H1 (cell line): ENCODE results near the gene COL6A1. TPM values are rescaled to one million over a fixed set of nuclear protein-coding genes. Genes with fewer than 3 reads are reported as not detected.

Experiments used
- CTCF ChIA-PET: fragments of 300-600 bp; sonication (Branson Sonifier 250); formaldehyde crosslinking; loops from one replicate; lab custom pipeline; 2021; ENCODE audit not compliant: partially characterized antibody; lab: Charles Lee
- POLR2A ChIA-PET: fragments of 300-600 bp; sonication (Branson Sonifier 250); formaldehyde crosslinking; loops from one replicate; lab custom pipeline; 2021; ENCODE audit warnings: inconsistent platforms; ENCODE audit not compliant: partially characterized antibody; lab: Charles Lee
- DNase-seq, 2 experiments: peaks; one replicate each; pipeline versions ENCODE4 v3.0.0 to v3.0.0-alpha.2; 2010 to 2022; ENCODE audit warnings: low spot score in 2 of 2, low read depth in 1 of 2, mixed read lengths in 1 of 2
- FAIRE-seq: peaks from 2 replicates; lab custom pipeline; 2011; peaks lifted over from hg19 to GRCh38; lab: Jason Lieb, UNC
- H2AFZ ChIP-seq: 2 replicates; pipeline ENCODE4 v1.8.1; 2012; ENCODE audit warnings: low read length, inconsistent platforms
- H2AK5ac ChIP-seq: 2 replicates; pipeline ENCODE4 v1.6.1; 2013; ENCODE audit warnings: low read depth, low read length
- H2BK120ac ChIP-seq: replicated peaks from 2 replicates; pipeline ENCODE3; 2013; ENCODE audit warnings: low read depth, low read length, inconsistent platforms
- H2BK12ac ChIP-seq: 2 replicates; pipeline ENCODE4 v1.6.1; 2013; ENCODE audit warnings: low read depth, low read length
- H2BK15ac ChIP-seq: 2 replicates; pipeline ENCODE4 v1.6.1; 2013; ENCODE audit warnings: low read length
- H2BK20ac ChIP-seq: 2 replicates; pipeline ENCODE4 v1.6.1; 2013; ENCODE audit warnings: low read length
- H2BK5ac ChIP-seq: 2 replicates; pipeline ENCODE4 v1.6.1; 2013; ENCODE audit warnings: low read depth, low read length
- H3K14ac ChIP-seq: 2 replicates; pipeline ENCODE4 v1.6.1; 2013; ENCODE audit warnings: inconsistent platforms; ENCODE audit not compliant: insufficient read length
- H3K18ac ChIP-seq: 2 replicates; pipeline ENCODE4 v1.6.1; 2013; ENCODE audit warnings: low read length; ENCODE audit errors: extremely low read depth
- H3K23ac ChIP-seq: 2 replicates; pipeline ENCODE4 v1.6.1; 2013; ENCODE audit warnings: inconsistent platforms; ENCODE audit not compliant: insufficient read length
- H3K23me2 ChIP-seq: 2 replicates; pipeline ENCODE4 v1.6.1; 2013; ENCODE audit warnings: low read depth, low read length
- H3K27ac ChIP-seq: 2 replicates; pipeline ENCODE4 v1.6.1; 2011; ENCODE audit warnings: low read depth, low read length, inconsistent platforms
- H3K27me3 ChIP-seq, 4 experiments: replicated peaks in 1 of 4; 1 replicate in 1 of 4; 2 replicates in 3 of 4; pipeline versions ENCODE4 v1.6.1 to v1.8.1; 2011 to 2013; ENCODE audit warnings: low read length in 3 of 4, mild to moderate bottlenecking in 3 of 4, inconsistent platforms in 2 of 4, mixed read lengths in 2 of 4, moderate library complexity in 1 of 4; ENCODE audit not compliant: control insufficient read depth in 3 of 4, insufficient read depth in 3 of 4; ENCODE audit errors: extremely low read depth in 1 of 4
- H3K36me3 ChIP-seq, 4 experiments: 2 replicates each; pipeline versions ENCODE4 v1.6.1 to v1.8.1; 2011 to 2013; ENCODE audit warnings: mild to moderate bottlenecking in 4 of 4, low read length in 3 of 4, moderate library complexity in 2 of 4, control low read depth in 1 of 4, inconsistent platforms in 1 of 4; ENCODE audit not compliant: insufficient read depth in 4 of 4, control insufficient read depth in 2 of 4
- H3K4ac ChIP-seq: replicated peaks from 2 replicates; pipeline ENCODE3; 2013; ENCODE audit warnings: low read length, low read depth, mixed read lengths, inconsistent platforms; ENCODE audit not compliant: insufficient read length
- H3K4me1 ChIP-seq, 4 experiments: replicated peaks in 1 of 4; 1 replicate in 1 of 4; 2 replicates in 3 of 4; pipeline versions ENCODE4 v1.6.1 to v1.8.1; 2011 to 2013; ENCODE audit warnings: low read length in 3 of 4, inconsistent platforms in 2 of 4, mixed read lengths in 1 of 4; ENCODE audit not compliant: insufficient read depth in 4 of 4, control insufficient read depth in 3 of 4
- H3K4me2 ChIP-seq, 2 experiments: 2 replicates each; pipeline versions ENCODE4 v1.6.1 to v1.8.1; 2011 to 2013; ENCODE audit warnings: low read depth in 2 of 2, low read length in 2 of 2, control low read depth in 1 of 2, inconsistent platforms in 1 of 2, mild to moderate bottlenecking in 1 of 2; ENCODE audit not compliant: insufficient read depth in 1 of 2
- H3K4me3 ChIP-seq, 4 experiments: fragments of 200-600, 300-600 bp in 1 of 4; sonication (generic), shearing (Covaris generic), sonication (Bioruptor Twin) in 1 of 4; 2 replicates each; pipeline versions ENCODE4 v1.5.1 to v1.8.1; 2011 to 2016; ENCODE audit warnings: low read length in 4 of 4, low read depth in 3 of 4, control low read depth in 2 of 4, inconsistent platforms in 2 of 4, mild to moderate bottlenecking in 2 of 4, mixed read lengths in 1 of 4, moderate library complexity in 1 of 4; ENCODE audit not compliant: insufficient read depth in 2 of 4; ENCODE audit errors: extremely low read depth in 1 of 4
- H3K56ac ChIP-seq: replicated peaks from 2 replicates; pipeline ENCODE3; 2013; ENCODE audit warnings: low read depth, mild to moderate bottlenecking, mixed read lengths, low read length, inconsistent platforms; ENCODE audit not compliant: insufficient read length
- H3K79me1 ChIP-seq: 2 replicates; pipeline ENCODE4 v1.6.1; 2013; ENCODE audit warnings: low read depth, low read length, control low read depth
- H3K79me2 ChIP-seq, 2 experiments: 2 replicates each; pipeline versions ENCODE4 v1.6.1 to v1.8.1; 2012 to 2013; ENCODE audit warnings: low read length in 2 of 2, mild to moderate bottlenecking in 2 of 2, inconsistent platforms in 1 of 2; ENCODE audit not compliant: insufficient read depth in 2 of 2, control insufficient read depth in 1 of 2
- H3K9ac ChIP-seq, 4 experiments: replicated peaks in 1 of 4; 1 replicate in 1 of 4; 2 replicates in 3 of 4; pipeline versions ENCODE4 v1.6.1 to v1.8.1; 2011 to 2013; ENCODE audit warnings: low read depth in 3 of 4, low read length in 3 of 4, control low read depth in 2 of 4, mild to moderate bottlenecking in 2 of 4, moderate library complexity in 2 of 4, inconsistent platforms in 1 of 4; ENCODE audit errors: extremely low read depth in 1 of 4
- H3K9me3 ChIP-seq, 2 experiments: 2 replicates each; pipeline versions ENCODE4 v1.6.1 to v1.8.1; 2012 to 2013; ENCODE audit warnings: mild to moderate bottlenecking in 2 of 2, moderate library complexity in 2 of 2, control low read depth in 1 of 2, inconsistent platforms in 1 of 2, low read depth in 1 of 2, low read length in 1 of 2, mixed read lengths in 1 of 2; ENCODE audit not compliant: insufficient read depth in 2 of 2
- H4K20me1 ChIP-seq, 2 experiments: replicated peaks in 1 of 2; 2 replicates each; pipeline versions ENCODE3 to v1.8.1; 2011 to 2013; ENCODE audit warnings: inconsistent platforms in 2 of 2, low read length in 2 of 2, mild to moderate bottlenecking in 1 of 2; ENCODE audit not compliant: insufficient read depth in 2 of 2, control insufficient read depth in 1 of 2
- H4K5ac ChIP-seq: 2 replicates; pipeline ENCODE4 v1.6.1; 2013; ENCODE audit warnings: low read length, low read depth, mixed read lengths, inconsistent platforms; ENCODE audit not compliant: insufficient read length
- H4K8ac ChIP-seq: 2 replicates; pipeline ENCODE4 v1.8.0; 2013; ENCODE audit warnings: mild to moderate bottlenecking, moderate library complexity, low read length, inconsistent platforms; ENCODE audit not compliant: insufficient read depth; ENCODE audit errors: extremely low read depth
- H4K91ac ChIP-seq: replicated peaks from 2 replicates; pipeline ENCODE3; 2013; ENCODE audit warnings: low read length, mixed read lengths, inconsistent platforms; ENCODE audit not compliant: insufficient read length
- KDM4A ChIP-seq: IDR thresholded peaks from one replicate; pipeline ENCODE4 v1.7.1; 2012; ENCODE audit warnings: low read depth, mild to moderate bottlenecking, moderate library complexity, low read length, inconsistent platforms; ENCODE audit not compliant: severe bottlenecking
- TAF1 ChIP-seq: IDR thresholded peaks from 2 replicates; pipeline ENCODE4 v1.6.1; 2011; ENCODE audit warnings: mild to moderate bottlenecking, low read depth, low read length
- YY1 ChIP-seq: IDR thresholded peaks from 2 replicates; pipeline ENCODE4 v1.6.1; 2011; ENCODE audit warnings: low read depth, mild to moderate bottlenecking, low read length
- whole genome bisulfite sequencing, 2 experiments: shearing (Covaris generic) in 1 of 2; methylation state at CpG; one replicate each; pipeline versions ENCODE4 v1.1.6 to v1.1.7; 2013 to 2015; ENCODE audit warnings: low lambda C conversion rate in 2 of 2, mixed read lengths in 2 of 2, inconsistent platforms in 1 of 2, low coverage in 1 of 2, missing lambda C conversion rate in 1 of 2; ENCODE audit not compliant: insufficient replicate concordance in 2 of 2, insufficient coverage in 1 of 2, insufficient read length in 1 of 2; ENCODE audit errors: extremely low coverage in 1 of 2, missing lambda C conversion rate in 1 of 2; 5-methylcytosine and 5-hydroxymethylcytosine counted together
- polyA plus RNA-seq, 7 experiments: library from polyadenylated mRNA; depleted of rRNA in 3 of 7; stranded (reverse) in 5 of 7; unstranded in 2 of 7; fragments of >200 nt in 5 of 7; fragments of 200-250 nt in 2 of 7; gene quantifications; 1 replicate in 5 of 7; 2 replicates in 1 of 7; 4 replicates in 1 of 7; pipeline versions ENCODE4 v1.2.1 to v1.2.3, GENCODE V29; 2011 to 2013; ENCODE audit warnings: missing spikeins in 2 of 7, mixed read lengths in 2 of 7
- total RNA-seq: library from RNA; stranded (reverse); fragmentation: NEBNext Ultra II Directional; extraction: Animal tissue kit (Norgen Biotek cat#: 25700); gene quantifications from 2 replicates; pipeline ENCODE4 v1.2.1, GENCODE V29; 2021

Gene COL6A1
- total and polyA plus RNA-seq, 2 of the 8 experiments (the other 6 are each of a cell fraction or from before 2014, with no cell fraction given): 100 to 115 TPM

DNA sequence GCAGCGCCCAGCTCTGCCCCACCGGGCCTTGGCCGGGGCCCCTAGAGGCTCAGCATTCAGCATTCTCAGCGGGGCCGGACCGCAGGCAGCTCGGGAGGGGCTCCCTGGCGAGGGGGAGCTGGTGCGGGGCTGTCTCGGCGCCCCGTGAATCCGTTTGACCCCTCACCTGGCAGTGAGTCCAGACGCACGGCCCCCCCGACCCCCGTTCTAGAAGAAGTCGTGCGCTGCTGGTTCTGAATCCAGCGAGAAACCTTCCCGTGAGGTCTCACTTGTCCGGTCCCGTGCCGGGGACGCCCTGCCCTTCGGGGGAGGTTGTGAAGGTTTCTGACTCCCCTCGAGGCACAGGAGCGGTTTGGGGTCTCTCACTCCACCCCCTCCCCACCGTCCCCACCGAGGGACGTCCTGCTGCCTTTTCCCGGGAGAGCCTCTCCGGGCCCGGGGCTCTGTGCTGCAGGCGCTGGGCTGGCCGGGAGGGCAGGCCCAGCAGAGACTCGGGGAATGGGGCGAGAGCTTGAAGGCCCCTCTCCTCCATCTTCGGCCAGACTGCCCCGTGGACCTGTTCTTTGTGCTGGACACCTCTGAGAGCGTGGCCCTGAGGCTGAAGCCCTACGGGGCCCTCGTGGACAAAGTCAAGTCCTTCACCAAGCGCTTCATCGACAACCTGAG, 655 bp downstream of the COL6A1 start:
- H3K18ac ChIP-seq: peak overlapping the region; percentile 60
- peaks cover 14% of the 10 kb centered on the region; the same call in 1 of the 2 replicates for H3K23me2 ChIP-seq
- H3K27me3 ChIP-seq: peaks cover 0 to 18% (median 5%) of the 10 kb centered on the region in 4 experiments; a peak in 4 of 7 replicates
- H3K23ac ChIP-seq: no peak overlapping the region
- H2BK20ac ChIP-seq: no peak overlapping the region
- ChIA-PET CTCF (interaction anchor here (0.6 to 1.5 kb wide), 5 partner anchors 9 to 874 kb away, joined by 3 to 6 read pairs (median 4); no protein-coding TSS in a partner anchor), POLR2A (interaction anchor here (0.7 to 1.4 kb wide), 4 partner anchors 29 to 147 kb away, joined by 3 to 4 read pairs (median 3); no protein-coding TSS in a partner anchor)
- H3K36me3 ChIP-seq: peaks cover 0 to 29% (median 11%) of the 10 kb centered on the region in 4 experiments; a peak in 5 of 8 replicates
- H3K27ac ChIP-seq: no peak overlapping the region
- H2BK5ac ChIP-seq: peak overlapping the region; percentile 49; the same call in 1 of the 2 replicates
- peak overlapping the region; percentile 68 to 99 for H3K4me2 ChIP-seq
- 0 out of 4 replicates have a peak, but pooled peaks cover 0 to 4% of the 10 kb centered on the region in 2 experiments for H3K79me2 ChIP-seq
- H2AFZ ChIP-seq: no peak overlapping the region
- H3K56ac ChIP-seq: peak overlapping the region; percentile 49
- 7% methylated on average over 32 of the region's 45 CpGs; no CpG with 5 or more reads in 1 of the 2 experiments for WGBS, 2 experiments
- no peak overlapping the region for H2AK5ac ChIP-seq
- no peaks in the 10 kb centered on the region for H3K9me3 ChIP-seq
- peak in 1 of 2 experiments; percentile 62 for DNase-seq
- H2BK120ac ChIP-seq: no peak overlapping the region
- 0 out of 2 replicates have a peak overlapping the region, but pooled peaks have one; percentile 23 for H2BK12ac ChIP-seq
- H4K8ac ChIP-seq: 0 out of 2 replicates have a peak overlapping the region, but pooled peaks have one; percentile 31
- H4K20me1 ChIP-seq: peaks cover 0 to 9% of the 10 kb centered on the region in 2 experiments
- no peak overlapping the region for H3K4ac ChIP-seq
- TF ChIP-seq YY1: no peak
- TF ChIP-seq TAF1: 0 out of 2 replicates have a peak, but pooled peaks have one; percentile 27
- TF ChIP-seq KDM4A: peak; percentile 47
- H3K14ac ChIP-seq: no peak overlapping the region
- H4K91ac ChIP-seq: no peak overlapping the region
- H3K4me3 ChIP-seq: peak overlapping the region; percentile 62 to 91 (median 76)
- peaks cover 0 to 19% (median 9%) of the 10 kb centered on the region in 4 experiments; a peak in 6 of 7 replicates for H3K4me1 ChIP-seq
- no peak overlapping the region for H2BK15ac ChIP-seq
- H4K5ac ChIP-seq: no peak overlapping the region
- FAIRE-seq: no peak
- H3K9ac ChIP-seq: peak overlapping the region in 2 of 4 experiments; percentile 34 to 55; a peak in 3 of 7 replicates
- peaks cover 4% of the 10 kb centered on the region; the same call in 1 of the 2 replicates for H3K79me1 ChIP-seq
